K562 (cell line): ENCODE results near the gene HSF5. TPM values are rescaled to one million over a fixed set of nuclear protein-coding genes. Genes with fewer than 3 reads are reported as not detected.

ENCODE experiments used
- ARID1B ChIP-seq: fragments of 450-650 bp; IDR thresholded peaks from 2 replicates; pipeline ENCODE4 v1.6.1; 2016; ENCODE audit warnings: antibody characterized with exemption, mild to moderate bottlenecking, inconsistent platforms
- ELF1 ChIP-seq: fragments of 200-800 bp; sonication (Bioruptor generic); IDR thresholded peaks from 2 replicates; pipeline ENCODE4 v1.6.1; 2016; ENCODE audit warnings: missing genetic modification characterization, missing compliant biosample characterization
- GTF2F1 ChIP-seq: IDR thresholded peaks from 2 replicates; pipeline ENCODE4 v1.6.1; 2011; ENCODE audit warnings: low read depth, low read length, improper control_type of control experiment
- ILK ChIP-seq: fragments of 450-650 bp; IDR thresholded peaks from 2 replicates; pipeline ENCODE4 v1.6.1; 2016; ENCODE audit warnings: missing genetic modification characterization, low read depth, mild to moderate bottlenecking, missing compliant biosample characterization, moderate library complexity, borderline replicate concordance
- LEF1 ChIP-seq: fragments of 450-650 bp; IDR thresholded peaks from 2 replicates; pipeline ENCODE4 v1.6.1; 2016; ENCODE audit warnings: mild to moderate bottlenecking
- MYC ChIP-seq, 2 experiments: fragments of 250-450 bp in 1 of 2; sonication (Bioruptor Pico) in 1 of 2; IDR thresholded peaks; 2 replicates each; pipeline versions ENCODE4 v1.5.1 to v1.6.1; 2012 to 2021; ENCODE audit warnings: low read depth in 2 of 2, borderline replicate concordance in 1 of 2, improper control_type of control experiment in 1 of 2, low read length in 1 of 2, mild to moderate bottlenecking in 1 of 2, moderate library complexity in 1 of 2
- NFE2 ChIP-seq: IDR thresholded peaks from 2 replicates; pipeline ENCODE4 v1.6.1; 2014; ENCODE audit warnings: antibody characterized with exemption, low read depth
- RBFOX2 ChIP-seq: fragments of 200-400 bp; formaldehyde crosslinking; IDR thresholded peaks from 2 replicates; pipeline ENCODE4 v1.6.1; 2017; ENCODE audit warnings: low read depth, mild to moderate bottlenecking, low read length, moderate library complexity
- RCOR1 ChIP-seq, 2 experiments: IDR thresholded peaks; 2 replicates each; pipeline ENCODE4 v1.6.1; 2012; ENCODE audit warnings: low read depth in 2 of 2, low read length in 2 of 2, borderline replicate concordance in 1 of 2, improper control_type of control experiment in 1 of 2
- RFX7 ChIP-seq: fragments of 250-450 bp; sonication (Bioruptor Pico); IDR thresholded peaks from 2 replicates; pipeline ENCODE4 v1.5.1; 2021; ENCODE audit warnings: mild to moderate bottlenecking
- SMARCB1 ChIP-seq: IDR thresholded peaks from 2 replicates; pipeline ENCODE4 v1.6.1; 2011; ENCODE audit warnings: improper control_type of control experiment, low read depth; ENCODE audit not compliant: insufficient read length
- SMARCE1 ChIP-seq: fragments of 450-650 bp; IDR thresholded peaks from 2 replicates; pipeline ENCODE4 v1.7.1; 2016; ENCODE audit warnings: mild to moderate bottlenecking
- SP2 ChIP-seq: IDR thresholded peaks from 2 replicates; pipeline ENCODE4 v1.6.1; 2011; ENCODE audit warnings: mild to moderate bottlenecking, low read depth, low read length, moderate library complexity; ENCODE audit not compliant: poor library complexity, severe bottlenecking; ENCODE audit errors: extremely low read depth
- THRAP3 ChIP-seq: fragments of 450-650 bp; IDR thresholded peaks from 2 replicates; pipeline ENCODE4 v1.6.1; 2016; ENCODE audit warnings: mild to moderate bottlenecking, inconsistent platforms, borderline replicate concordance
- ZNF274 ChIP-seq: IDR thresholded peaks from 2 replicates; pipeline ENCODE4 v1.6.1; 2011; ENCODE audit warnings: low read depth, mild to moderate bottlenecking, low read length, moderate library complexity, borderline replicate concordance
- ZNF354B ChIP-seq: fragments of 250-450 bp; sonication (Bioruptor Pico); IDR thresholded peaks from 2 replicates; pipeline ENCODE4 v1.4.0; 2020
- polyA plus RNA-seq, 8 experiments: library from polyadenylated mRNA; depleted of rRNA in 4 of 8; stranded (reverse) in 5 of 8; unstranded in 3 of 8; fragments of >200 nt; fragmentation: Nextera tagmentation in 2 of 8; fragmentation: Illumina TruSeq in 1 of 8; extraction: Ambion mirVana in 2 of 8; extraction: Trizol in 1 of 8; gene quantifications; 2 replicates each; pipeline versions ENCODE4 v1.2.1 to v1.2.3, GENCODE V29; 2011 to 2014; ENCODE audit warnings: inconsistent platforms in 1 of 8, missing spikeins in 1 of 8
- total RNA-seq, 7 experiments: library from RNA; depleted of rRNA in 6 of 7; stranded (reverse); fragments of >200 nt in 6 of 7; fragmentation: Illumina TruSeq in 2 of 7; extraction: Trizol in 2 of 7; gene quantifications; 2 replicates each; pipeline versions ENCODE4 v1.2.1 to v1.2.3, GENCODE V29; 2011 to 2021; ENCODE audit warnings: low replicate concordance in 1 of 7
- TF ChIP-seq, protein P1 (sequence below): sonication (generic); formaldehyde crosslinking; IDR thresholded peaks from 2 replicates; pipeline ENCODE4 v1.8.0; 2022; ENCODE audit warnings: mild to moderate bottlenecking, missing genetic modification reagents, borderline replicate concordance
- TF ChIP-seq, protein P2 (sequence below): fragments of 250-450 bp; sonication (Bioruptor Pico); IDR thresholded peaks from 2 replicates; pipeline ENCODE4 v1.5.0; 2022; ENCODE audit warnings: mild to moderate bottlenecking
- TF ChIP-seq, protein P3 (sequence below): fragments of 200-400 bp; formaldehyde crosslinking; IDR thresholded peaks from 2 replicates; pipeline ENCODE4 v1.6.1; 2017; ENCODE audit warnings: mild to moderate bottlenecking, low read depth, low read length, moderate library complexity
- TF ChIP-seq, protein P4 (sequence below), 3 experiments: fragments of 200-800 bp in 1 of 3; sonication (Bioruptor generic) in 1 of 3; sonication (generic) in 1 of 3; formaldehyde crosslinking in 1 of 3; IDR thresholded peaks; 2 replicates each; pipeline versions ENCODE4 v1.6.1 to v1.8.0; 2016 to 2022; ENCODE audit warnings: mild to moderate bottlenecking in 2 of 3, missing compliant biosample characterization in 2 of 3, missing genetic modification characterization in 2 of 3, missing genetic modification reagents in 1 of 3

HSF5 gene
- total and polyA plus RNA-seq, 9 of the 15 experiments (the other 6 are each of a cell fraction or from before 2014, with no cell fraction given) = 0.04 TPM; not detected in 8

DNA sequence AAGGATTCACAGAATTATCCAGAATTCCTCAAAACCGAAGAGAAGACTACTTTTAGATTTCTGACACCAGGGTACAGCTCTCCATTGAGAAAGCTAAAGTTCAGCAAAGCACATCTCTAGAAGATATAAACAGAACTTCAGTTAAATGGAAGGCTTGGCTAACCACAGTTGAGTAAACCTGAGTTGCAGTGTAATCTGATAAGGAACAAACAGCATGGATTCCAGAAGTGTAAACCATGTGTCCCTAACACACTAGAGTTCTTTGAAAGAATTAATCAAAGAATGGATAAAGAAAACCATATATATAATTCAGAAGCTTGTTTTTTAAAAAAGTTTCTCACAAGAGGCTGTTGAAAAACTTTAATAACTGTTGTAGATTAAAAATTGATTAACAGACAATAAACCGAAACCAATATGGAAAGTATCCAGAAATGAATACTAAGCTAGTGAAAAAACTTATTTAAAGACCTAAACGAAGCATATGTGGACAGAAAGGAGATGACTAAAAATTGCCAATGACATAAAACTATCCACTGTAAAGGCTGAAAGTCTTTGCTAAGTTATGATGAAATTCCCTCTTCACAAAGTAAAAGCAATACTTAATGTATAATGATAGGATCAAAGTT, 75.1 kb downstream of the HSF5 start (continued):
- TF ChIP-seq MYC (IDR thresholded peaks at IDR 0.05; ENCODE audit: low read depth, low read length) = peak; percentile 85
- no peak for TF ChIP-seq MYC (CRISPR knock-in tag; IDR thresholded peaks at IDR 0.05; ENCODE audit: borderline replicate concordance, low read depth)
- TF ChIP-seq SMARCB1 = no peak
- TF ChIP-seq ZNF274 = no peak
- no peak for TF ChIP-seq SP2
- TF ChIP-seq THRAP3 = no peak
- TF ChIP-seq NFE2 = no peak
- TF ChIP-seq, protein P1, sequence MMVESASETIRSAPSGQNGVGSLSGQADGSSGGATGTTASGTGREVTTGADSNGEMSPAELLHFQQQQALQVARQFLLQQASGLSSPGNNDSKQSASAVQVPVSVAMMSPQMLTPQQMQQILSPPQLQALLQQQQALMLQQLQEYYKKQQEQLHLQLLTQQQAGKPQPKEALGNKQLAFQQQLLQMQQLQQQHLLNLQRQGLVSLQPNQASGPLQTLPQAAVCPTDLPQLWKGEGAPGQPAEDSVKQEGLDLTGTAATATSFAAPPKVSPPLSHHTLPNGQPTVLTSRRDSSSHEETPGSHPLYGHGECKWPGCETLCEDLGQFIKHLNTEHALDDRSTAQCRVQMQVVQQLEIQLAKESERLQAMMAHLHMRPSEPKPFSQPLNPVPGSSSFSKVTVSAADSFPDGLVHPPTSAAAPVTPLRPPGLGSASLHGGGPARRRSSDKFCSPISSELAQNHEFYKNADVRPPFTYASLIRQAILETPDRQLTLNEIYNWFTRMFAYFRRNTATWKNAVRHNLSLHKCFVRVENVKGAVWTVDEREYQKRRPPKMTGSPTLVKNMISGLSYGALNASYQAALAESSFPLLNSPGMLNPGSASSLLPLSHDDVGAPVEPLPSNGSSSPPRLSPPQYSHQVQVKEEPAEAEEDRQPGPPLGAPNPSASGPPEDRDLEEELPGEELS (CRISPR knock-in tag) = no peak
- peak; percentile 32; the same call in 1 of the 2 replicates for TF ChIP-seq ARID1B
- TF ChIP-seq ELF1 = peak; percentile 51
- TF ChIP-seq SMARCE1 = no peak
- no peak for TF ChIP-seq GTF2F1
- TF ChIP-seq, protein P2, sequence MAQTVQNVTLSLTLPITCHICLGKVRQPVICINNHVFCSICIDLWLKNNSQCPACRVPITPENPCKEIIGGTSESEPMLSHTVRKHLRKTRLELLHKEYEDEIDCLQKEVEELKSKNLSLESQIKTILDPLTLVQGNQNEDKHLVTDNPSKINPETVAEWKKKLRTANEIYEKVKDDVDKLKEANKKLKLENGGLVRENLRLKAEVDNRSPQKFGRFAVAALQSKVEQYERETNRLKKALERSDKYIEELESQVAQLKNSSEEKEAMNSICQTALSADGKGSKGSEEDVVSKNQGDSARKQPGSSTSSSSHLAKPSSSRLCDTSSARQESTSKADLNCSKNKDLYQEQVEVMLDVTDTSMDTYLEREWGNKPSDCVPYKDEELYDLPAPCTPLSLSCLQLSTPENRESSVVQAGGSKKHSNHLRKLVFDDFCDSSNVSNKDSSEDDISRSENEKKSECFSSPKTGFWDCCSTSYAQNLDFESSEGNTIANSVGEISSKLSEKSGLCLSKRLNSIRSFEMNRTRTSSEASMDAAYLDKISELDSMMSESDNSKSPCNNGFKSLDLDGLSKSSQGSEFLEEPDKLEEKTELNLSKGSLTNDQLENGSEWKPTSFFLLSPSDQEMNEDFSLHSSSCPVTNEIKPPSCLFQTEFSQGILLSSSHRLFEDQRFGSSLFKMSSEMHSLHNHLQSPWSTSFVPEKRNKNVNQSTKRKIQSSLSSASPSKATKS = no peak
- TF ChIP-seq ZNF354B = no peak
- TF ChIP-seq, protein P3, sequence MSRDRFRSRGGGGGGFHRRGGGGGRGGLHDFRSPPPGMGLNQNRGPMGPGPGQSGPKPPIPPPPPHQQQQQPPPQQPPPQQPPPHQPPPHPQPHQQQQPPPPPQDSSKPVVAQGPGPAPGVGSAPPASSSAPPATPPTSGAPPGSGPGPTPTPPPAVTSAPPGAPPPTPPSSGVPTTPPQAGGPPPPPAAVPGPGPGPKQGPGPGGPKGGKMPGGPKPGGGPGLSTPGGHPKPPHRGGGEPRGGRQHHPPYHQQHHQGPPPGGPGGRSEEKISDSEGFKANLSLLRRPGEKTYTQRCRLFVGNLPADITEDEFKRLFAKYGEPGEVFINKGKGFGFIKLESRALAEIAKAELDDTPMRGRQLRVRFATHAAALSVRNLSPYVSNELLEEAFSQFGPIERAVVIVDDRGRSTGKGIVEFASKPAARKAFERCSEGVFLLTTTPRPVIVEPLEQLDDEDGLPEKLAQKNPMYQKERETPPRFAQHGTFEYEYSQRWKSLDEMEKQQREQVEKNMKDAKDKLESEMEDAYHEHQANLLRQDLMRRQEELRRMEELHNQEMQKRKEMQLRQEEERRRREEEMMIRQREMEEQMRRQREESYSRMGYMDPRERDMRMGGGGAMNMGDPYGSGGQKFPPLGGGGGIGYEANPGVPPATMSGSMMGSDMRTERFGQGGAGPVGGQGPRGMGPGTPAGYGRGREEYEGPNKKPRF = no peak
- TF ChIP-seq RCOR1 (IDR thresholded peaks at IDR 0.05; ENCODE audit: borderline replicate concordance in 1 of 2, low read depth in 2 of 2, low read length in 2 of 2) = peak in 1 of 2 experiments; percentile 43; a peak in 1 of 4 replicates
- no peak for TF ChIP-seq RFX7 (CRISPR knock-in tag)
- TF ChIP-seq, protein P4, sequence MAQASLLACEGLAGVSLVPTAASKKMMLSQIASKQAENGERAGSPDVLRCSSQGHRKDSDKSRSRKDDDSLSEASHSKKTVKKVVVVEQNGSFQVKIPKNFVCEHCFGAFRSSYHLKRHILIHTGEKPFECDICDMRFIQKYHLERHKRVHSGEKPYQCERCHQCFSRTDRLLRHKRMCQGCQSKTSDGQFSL (CRISPR knock-in tag; IDR thresholded peaks at IDR 0.05) = no peak
- TF ChIP-seq, protein P4 (tag; IDR thresholded peaks at IDR 0.05) = no peak
- TF ChIP-seq LEF1 = no peak; the same call in 1 of the 2 replicates
- TF ChIP-seq RBFOX2 = no peak; the same call in 1 of the 2 replicates
- TF ChIP-seq ILK (tag) = no peak
